ENCODE measurements around the gene SCUBE1.
"Not testable (repeated sequence)": the region's sequence is repeated elsewhere in the genome, so short reads cannot be mapped to it uniquely, and the experiment has no call there.

SCUBE1 gene

GRCh38 chr22:43356881-43357280, 13.7 kb upstream of the SCUBE1 start:
- no peak for DNase-seq (ENCODE audit: low read depth)

- DNase-seq (ENCODE audit: low read depth), result not testable (repeated sequence)
Measured at GRCh38 chr22:43355688-43356087, 12.5 kb upstream of the SCUBE1 start.

GRCh38 chr22:43351966-43352345, 8.8 kb upstream of the SCUBE1 start:
- DNase-seq (ENCODE audit: low read depth), result no peak

- no peak for DNase-seq (ENCODE audit: low read depth)
Measured at GRCh38 chr22:43349636-43350035, 6.5 kb upstream of the SCUBE1 start.

GRCh38 chr22:43346521-43346929, 3.4 kb upstream of the SCUBE1 start:
- DNase-seq (ENCODE audit: low read depth), result no peak

- no peak for DNase-seq (ENCODE audit: low read depth)
Measured at GRCh38 chr22:43345761-43346301, 2.7 kb upstream of the SCUBE1 start.

GRCh38 chr22:43345356-43345755, 2.2 kb upstream of the SCUBE1 start:
- no peak for DNase-seq (ENCODE audit: low read depth)

- DNase-seq (ENCODE audit: low read depth), result no peak
Measured at GRCh38 chr22:43344520-43344787, 1.3 kb upstream of the SCUBE1 start.

- DNase-seq (ENCODE audit: low read depth), result no peak
Measured at GRCh38 chr22:43343670-43344519, 723 bp upstream of the SCUBE1 start.

GRCh38 chr22:43342347-43343261, 568 bp downstream of the SCUBE1 start:
- DNase-seq (ENCODE audit: low read depth), result no peak

- DNase-seq (ENCODE audit: low read depth), result no peak
Measured at GRCh38 chr22:43341565-43341964, 1.6 kb downstream of the SCUBE1 start.

- no peak for DNase-seq (ENCODE audit: low read depth)
Measured at GRCh38 chr22:43338766-43339345, 4.3 kb downstream of the SCUBE1 start.

- no peak for DNase-seq (ENCODE audit: low read depth)
Measured at GRCh38 chr22:43337946-43338345, 5.2 kb downstream of the SCUBE1 start.

- DNase-seq (ENCODE audit: low read depth), result no peak
Measured at GRCh38 chr22:43337385-43337784, 5.8 kb downstream of the SCUBE1 start.

- DNase-seq (ENCODE audit: low read depth), result no peak
Measured at GRCh38 chr22:43334378-43334777, 8.8 kb downstream of the SCUBE1 start.

- DNase-seq (ENCODE audit: low read depth), result no peak
Measured at GRCh38 chr22:43333978-43334377, 9.2 kb downstream of the SCUBE1 start.

GRCh38 chr22:43333156-43333555, 10.0 kb downstream of the SCUBE1 start:
- DNase-seq (ENCODE audit: low read depth), result no peak

GRCh38 chr22:43331698-43332097, 11.5 kb downstream of the SCUBE1 start:
- DNase-seq (ENCODE audit: low read depth), result no peak

GRCh38 chr22:43331069-43331451, 12.1 kb downstream of the SCUBE1 start:
- DNase-seq (ENCODE audit: low read depth), result no peak

- DNase-seq (ENCODE audit: low read depth), result no peak
Measured at GRCh38 chr22:43330178-43331068, 12.7 kb downstream of the SCUBE1 start.

- no peak for DNase-seq (ENCODE audit: low read depth)
Measured at GRCh38 chr22:43329061-43329460, 14.1 kb downstream of the SCUBE1 start.

- no peak for DNase-seq (ENCODE audit: low read depth)
Measured at GRCh38 chr22:43327157-43327438, 16.1 kb downstream of the SCUBE1 start.
